Muscle of leg (tissue), 11 donors: Measurements from ENCODE around the gene INHBC. TPM values are rescaled to one million over a fixed set of nuclear protein-coding genes. Genes with fewer than 3 reads are reported as not detected.

Experiments
- DNase-seq: peaks from one replicate; pipeline ENCODE4 v3.0.0; 2013
- H3K27ac ChIP-seq: one replicate; pipeline ENCODE4 v1.5.1; 2013; ENCODE audit warnings: mild to moderate bottlenecking, low read length, control low read depth
- H3K27me3 ChIP-seq: one replicate; pipeline ENCODE4 v1.6.1; 2013; ENCODE audit warnings: low read length; ENCODE audit not compliant: control insufficient read depth, insufficient read depth
- H3K36me3 ChIP-seq: one replicate; pipeline ENCODE4 v1.6.1; 2013; ENCODE audit warnings: low read length; ENCODE audit not compliant: control insufficient read depth, insufficient read depth
- H3K4me1 ChIP-seq: one replicate; pipeline ENCODE4 v1.6.1; 2013; ENCODE audit warnings: low read length; ENCODE audit not compliant: control insufficient read depth, insufficient read depth
- H3K4me3 ChIP-seq: one replicate; pipeline ENCODE4 v1.5.1; 2013; ENCODE audit warnings: low read length, control low read depth
- H3K9me3 ChIP-seq: replicated peaks from 2 replicates; pipeline ENCODE4 v1.6.1; 2013; ENCODE audit warnings: low read depth, low read length; ENCODE audit not compliant: control insufficient read depth
- WGBS: methylation state at CpG from one replicate; pipeline ENCODE4 v1.1.5; 2013; ENCODE audit warnings: missing lambda C conversion rate; ENCODE audit not compliant: insufficient coverage; 5-methylcytosine and 5-hydroxymethylcytosine counted together
- polyA plus RNA-seq, 8 donors: library from polyadenylated mRNA; unstranded; fragments of 120-200 nt; gene quantifications; one replicate each; pipeline versions ENCODE4 v1.2.1 to v1.2.3, GENCODE V29; 2013; ENCODE audit warnings: inconsistent platforms in 1 of 8, low replicate concordance in 1 of 8; ENCODE audit not compliant: insufficient read length in 8 of 8, insufficient read depth in 1 of 8
- total RNA-seq: library from RNA; stranded (reverse); fragments of 120-200 nt; gene quantifications from one replicate; pipeline ENCODE4 v1.2.4, GENCODE V29; 2013

The INHBC gene
- total and polyA plus RNA-seq, 9 donors = 0.07 to 0.19 (median 0.12) TPM; not detected in 2

DNA sequence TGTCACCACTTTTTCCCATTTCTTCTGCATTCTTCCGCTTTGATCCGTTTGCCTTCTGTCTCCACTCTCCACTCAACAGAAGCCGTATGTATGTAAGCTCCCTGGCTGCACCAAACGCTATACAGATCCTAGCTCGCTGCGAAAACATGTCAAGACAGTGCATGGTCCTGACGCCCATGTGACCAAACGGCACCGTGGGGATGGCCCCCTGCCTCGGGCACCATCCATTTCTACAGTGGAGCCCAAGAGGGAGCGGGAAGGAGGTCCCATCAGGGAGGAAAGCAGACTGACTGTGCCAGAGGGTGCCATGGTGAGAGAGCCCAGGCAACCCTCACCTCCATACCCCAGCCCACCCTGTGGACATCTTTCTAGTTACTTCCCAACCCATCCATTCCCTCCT lies 33.3 kb downstream of the INHBC start:
- peaks cover 14% of the 10 kb centered on the region for H3K27me3 ChIP-seq
- H3K9me3 ChIP-seq = no peaks in the 10 kb centered on the region
- H3K36me3 ChIP-seq = peaks cover 32% of the 10 kb centered on the region
- 81% methylated on average over 10 of the region's 11 CpGs for WGBS
- no peak overlapping the region for H3K27ac ChIP-seq
- no peak for DNase-seq
- peaks cover 7% of the 10 kb centered on the region for H3K4me1 ChIP-seq
- H3K4me3 ChIP-seq = no peak overlapping the region

DNA sequence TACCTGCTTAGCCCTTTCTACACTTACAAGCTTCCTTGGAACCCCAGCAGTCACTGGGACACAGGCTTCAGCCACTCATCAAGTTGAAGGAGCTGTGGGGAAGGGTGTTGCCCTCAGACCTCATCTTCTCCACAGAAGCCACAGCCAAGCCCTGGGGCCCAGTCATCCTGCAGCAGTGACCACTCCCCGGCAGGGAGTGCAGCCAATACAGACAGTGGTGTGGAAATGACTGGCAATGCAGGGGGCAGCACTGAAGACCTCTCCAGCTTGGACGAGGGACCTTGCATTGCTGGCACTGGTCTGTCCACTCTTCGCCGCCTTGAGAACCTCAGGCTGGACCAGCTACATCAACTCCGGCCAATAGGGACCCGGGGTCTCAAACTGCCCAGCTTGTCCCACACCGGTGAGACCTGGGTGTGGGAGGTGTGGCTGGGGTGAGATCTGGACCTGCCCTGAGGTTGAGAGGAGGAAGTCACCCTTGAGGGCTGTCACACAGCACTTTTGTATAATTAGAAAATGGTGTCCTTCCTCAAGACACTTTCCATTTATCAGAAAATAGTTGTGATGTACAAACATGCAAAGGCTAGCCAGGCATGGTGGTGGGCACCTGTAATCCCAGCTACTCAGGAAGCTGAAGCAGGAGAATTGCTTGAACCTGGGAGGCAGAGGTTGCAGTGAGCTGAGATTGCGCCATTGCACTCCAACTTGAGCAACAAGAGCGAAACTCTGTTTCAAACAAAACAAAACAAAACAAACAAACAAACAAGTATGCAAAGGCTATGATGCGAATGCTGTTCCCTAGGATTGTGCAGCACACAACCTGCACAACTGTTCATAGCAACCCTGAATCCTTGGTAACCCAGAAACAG lies 34.9 kb downstream of the INHBC start:
- DNase-seq = no peak
- no peak overlapping the region for H3K27ac ChIP-seq
- H3K4me1 ChIP-seq = no peaks in the 10 kb centered on the region
- peaks cover 27% of the 10 kb centered on the region for H3K27me3 ChIP-seq
- no peak overlapping the region for H3K4me3 ChIP-seq
- WGBS = 87% methylated on average over 8 of the region's 10 CpGs
- H3K9me3 ChIP-seq = no peaks in the 10 kb centered on the region
- peaks cover 29% of the 10 kb centered on the region for H3K36me3 ChIP-seq

DNA sequence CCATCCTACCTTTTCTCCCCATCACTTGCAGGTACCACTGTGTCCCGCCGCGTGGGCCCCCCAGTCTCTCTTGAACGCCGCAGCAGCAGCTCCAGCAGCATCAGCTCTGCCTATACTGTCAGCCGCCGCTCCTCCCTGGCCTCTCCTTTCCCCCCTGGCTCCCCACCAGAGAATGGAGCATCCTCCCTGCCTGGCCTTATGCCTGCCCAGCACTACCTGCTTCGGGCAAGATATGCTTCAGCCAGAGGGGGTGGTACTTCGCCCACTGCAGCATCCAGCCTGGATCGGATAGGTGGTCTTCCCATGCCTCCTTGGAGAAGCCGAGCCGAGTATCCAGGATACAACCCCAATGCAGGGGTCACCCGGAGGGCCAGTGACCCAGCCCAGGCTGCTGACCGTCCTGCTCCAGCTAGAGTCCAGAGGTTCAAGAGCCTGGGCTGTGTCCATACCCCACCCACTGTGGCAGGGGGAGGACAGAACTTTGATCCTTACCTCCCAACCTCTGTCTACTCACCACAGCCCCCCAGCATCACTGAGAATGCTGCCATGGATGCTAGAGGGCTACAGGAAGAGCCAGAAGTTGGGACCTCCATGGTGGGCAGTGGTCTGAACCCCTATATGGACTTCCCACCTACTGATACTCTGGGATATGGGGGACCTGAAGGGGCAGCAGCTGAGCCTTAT lies 35.8 kb downstream of the INHBC start:
- H3K27me3 ChIP-seq = peaks cover 34% of the 10 kb centered on the region
- H3K27ac ChIP-seq = no peak overlapping the region
- H3K9me3 ChIP-seq = no peaks in the 10 kb centered on the region
- no peak overlapping the region for H3K4me3 ChIP-seq
- WGBS = 92% methylated on average over 13 of the region's 14 CpGs
- peaks cover 5% of the 10 kb centered on the region for H3K4me1 ChIP-seq
- no peak for DNase-seq
- H3K36me3 ChIP-seq = peaks cover 26% of the 10 kb centered on the region

DNA sequence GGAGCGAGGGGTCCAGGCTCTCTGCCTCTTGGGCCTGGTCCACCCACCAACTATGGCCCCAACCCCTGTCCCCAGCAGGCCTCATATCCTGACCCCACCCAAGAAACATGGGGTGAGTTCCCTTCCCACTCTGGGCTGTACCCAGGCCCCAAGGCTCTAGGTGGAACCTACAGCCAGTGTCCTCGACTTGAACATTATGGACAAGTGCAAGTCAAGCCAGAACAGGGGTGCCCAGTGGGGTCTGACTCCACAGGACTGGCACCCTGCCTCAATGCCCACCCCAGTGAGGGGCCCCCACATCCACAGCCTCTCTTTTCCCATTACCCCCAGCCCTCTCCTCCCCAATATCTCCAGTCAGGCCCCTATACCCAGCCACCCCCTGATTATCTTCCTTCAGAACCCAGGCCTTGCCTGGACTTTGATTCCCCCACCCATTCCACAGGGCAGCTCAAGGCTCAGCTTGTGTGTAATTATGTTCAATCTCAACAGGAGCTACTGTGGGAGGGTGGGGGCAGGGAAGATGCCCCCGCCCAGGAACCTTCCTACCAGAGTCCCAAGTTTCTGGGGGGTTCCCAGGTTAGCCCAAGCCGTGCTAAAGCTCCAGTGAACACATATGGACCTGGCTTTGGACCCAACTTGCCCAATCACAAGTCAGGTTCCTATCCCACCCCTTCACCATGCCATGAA lies 36.5 kb downstream of the INHBC start:
- H3K27me3 ChIP-seq = peaks cover 41% of the 10 kb centered on the region
- peaks cover 22% of the 10 kb centered on the region for H3K36me3 ChIP-seq
- H3K4me3 ChIP-seq = no peak overlapping the region
- H3K4me1 ChIP-seq = peaks cover 12% of the 10 kb centered on the region
- H3K27ac ChIP-seq = no peak overlapping the region
- no peak for DNase-seq
- 83% methylated on average over 1 of the region's 4 CpGs for WGBS
- H3K9me3 ChIP-seq = no peaks in the 10 kb centered on the region

DNA sequence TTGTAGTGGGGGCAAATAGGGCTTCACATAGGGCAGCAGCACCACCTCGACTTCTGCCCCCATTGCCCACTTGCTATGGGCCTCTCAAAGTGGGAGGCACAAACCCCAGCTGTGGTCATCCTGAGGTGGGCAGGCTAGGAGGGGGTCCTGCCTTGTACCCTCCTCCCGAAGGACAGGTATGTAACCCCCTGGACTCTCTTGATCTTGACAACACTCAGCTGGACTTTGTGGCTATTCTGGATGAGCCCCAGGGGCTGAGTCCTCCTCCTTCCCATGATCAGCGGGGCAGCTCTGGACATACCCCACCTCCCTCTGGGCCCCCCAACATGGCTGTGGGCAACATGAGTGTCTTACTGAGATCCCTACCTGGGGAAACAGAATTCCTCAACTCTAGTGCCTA lies 37.1 kb downstream of the INHBC start:
- Histone ChIP-seq H3K4me3 (no peak overlapping the region), H3K9me3 (no peaks in the 10 kb centered on the region), H3K4me1 (peaks cover 16% of the 10 kb centered on the region), H3K27me3 (peaks cover 46% of the 10 kb centered on the region), H3K36me3 (peaks cover 22% of the 10 kb centered on the region), H3K27ac (no peak overlapping the region)
- DNase-seq = no peak
- WGBS = 80% methylated on average over 2 of the region's 3 CpGs

DNA sequence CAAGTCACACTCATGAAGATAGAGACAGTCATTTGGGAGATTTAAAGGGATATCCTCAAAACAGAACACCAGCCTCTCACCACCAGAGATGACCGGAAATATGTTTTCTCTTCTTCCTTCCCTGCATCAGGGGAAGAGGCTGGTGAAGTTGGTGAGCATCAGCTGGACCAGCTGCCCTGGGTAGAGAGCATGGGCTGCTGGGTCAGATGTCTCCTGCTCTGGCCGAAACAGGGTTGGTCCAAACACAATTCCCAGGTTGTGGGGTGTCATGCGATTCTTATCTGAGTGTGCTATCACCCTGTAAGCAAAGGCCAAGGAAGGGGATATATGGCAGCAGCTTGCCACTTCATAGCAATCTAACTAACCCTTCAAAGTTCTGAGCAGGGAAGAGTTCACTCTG lies 37.8 kb downstream of the INHBC start:
- H3K27me3 ChIP-seq = peaks cover 54% of the 10 kb centered on the region
- DNase-seq = no peak
- no peaks in the 10 kb centered on the region for H3K9me3 ChIP-seq
- H3K4me3 ChIP-seq = no peak overlapping the region
- WGBS = no CpG with 5 or more reads among the region's 3 CpGs
- H3K4me1 ChIP-seq = peaks cover 16% of the 10 kb centered on the region
- peaks cover 22% of the 10 kb centered on the region for H3K36me3 ChIP-seq
- H3K27ac ChIP-seq = no peak overlapping the region

DNA sequence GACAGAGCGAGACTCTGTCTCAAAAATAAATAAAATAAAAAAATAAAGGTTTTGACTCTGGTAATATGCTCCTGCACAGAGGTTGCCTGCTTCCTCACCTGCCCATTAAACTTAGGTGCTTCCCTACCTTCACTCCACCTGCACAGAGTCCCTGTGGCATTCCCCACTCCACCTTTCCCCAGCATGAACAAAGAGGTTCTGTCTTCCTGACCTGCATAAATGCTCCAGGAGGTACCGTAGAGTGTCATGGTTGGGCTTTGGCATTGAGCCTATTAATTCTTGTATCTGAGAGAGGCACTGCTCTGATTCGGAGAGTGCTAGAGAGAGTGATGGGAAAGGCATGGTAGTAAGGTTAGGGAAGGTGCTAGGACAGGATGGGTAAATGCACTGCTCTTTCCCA lies 38.8 kb downstream of the INHBC start:
- Histone ChIP-seq H3K9me3 (no peaks in the 10 kb centered on the region), H3K36me3 (peaks cover 15% of the 10 kb centered on the region), H3K4me1 (peaks cover 16% of the 10 kb centered on the region), H3K27me3 (peaks cover 64% of the 10 kb centered on the region), H3K4me3 (no peak overlapping the region), H3K27ac (no peak overlapping the region)
- no peak for DNase-seq
- WGBS = 40% methylated on average over 1 of the region's 3 CpGs

DNA sequence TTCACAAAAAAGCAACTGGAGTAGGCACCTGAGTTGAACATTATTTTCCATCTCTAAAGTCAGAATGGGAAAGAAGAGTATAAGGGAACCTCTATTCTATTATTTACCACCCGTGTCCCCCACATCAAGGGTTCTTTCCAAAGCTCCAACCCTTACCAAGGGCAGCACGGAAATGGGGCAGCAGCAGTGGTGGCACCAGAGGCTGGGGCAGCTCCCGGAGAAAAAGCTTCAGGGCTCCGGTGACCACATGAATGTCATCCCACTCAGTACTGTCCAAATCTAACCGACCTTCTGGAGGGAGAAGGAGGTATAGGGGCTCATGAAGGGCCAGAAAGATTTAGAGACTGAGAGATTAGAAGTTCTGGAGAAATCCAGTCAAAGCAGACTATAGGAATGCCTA lies 39.3 kb downstream of the INHBC start:
- H3K27me3 ChIP-seq = peaks cover 67% of the 10 kb centered on the region
- no CpG with 5 or more reads among the region's 5 CpGs for WGBS
- no peak for DNase-seq
- peaks cover 14% of the 10 kb centered on the region for H3K36me3 ChIP-seq
- no peak overlapping the region for H3K27ac ChIP-seq
- no peaks in the 10 kb centered on the region for H3K9me3 ChIP-seq
- peaks cover 16% of the 10 kb centered on the region for H3K4me1 ChIP-seq
- no peak overlapping the region for H3K4me3 ChIP-seq

DNA sequence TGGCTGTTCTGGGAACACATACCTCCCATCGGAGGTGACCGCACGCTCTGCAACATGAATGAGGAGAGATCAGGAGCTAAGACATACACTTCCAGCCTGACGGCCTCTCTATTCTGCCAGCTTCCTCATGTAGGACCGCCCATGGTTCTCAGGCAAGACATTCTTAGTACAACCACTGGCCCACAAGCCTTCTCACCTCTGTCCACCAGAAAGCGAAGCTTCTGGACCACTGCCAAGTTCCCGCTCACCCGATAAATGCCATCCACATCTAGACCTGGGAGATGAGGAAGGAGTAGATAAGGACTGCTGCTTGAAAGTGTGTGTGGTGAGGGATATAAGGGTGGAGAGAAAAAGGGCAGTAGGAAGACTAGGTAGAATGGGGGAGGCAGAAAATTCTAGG lies 39.8 kb downstream of the INHBC start:
- H3K4me3 ChIP-seq = no peak overlapping the region
- no peak overlapping the region for H3K27ac ChIP-seq
- peaks cover 10% of the 10 kb centered on the region for H3K36me3 ChIP-seq
- DNase-seq = no peak
- H3K9me3 ChIP-seq = no peaks in the 10 kb centered on the region
- H3K27me3 ChIP-seq = peaks cover 70% of the 10 kb centered on the region
- WGBS = 81% methylated on average over 5 of the region's 8 CpGs
- peaks cover 16% of the 10 kb centered on the region for H3K4me1 ChIP-seq

DNA sequence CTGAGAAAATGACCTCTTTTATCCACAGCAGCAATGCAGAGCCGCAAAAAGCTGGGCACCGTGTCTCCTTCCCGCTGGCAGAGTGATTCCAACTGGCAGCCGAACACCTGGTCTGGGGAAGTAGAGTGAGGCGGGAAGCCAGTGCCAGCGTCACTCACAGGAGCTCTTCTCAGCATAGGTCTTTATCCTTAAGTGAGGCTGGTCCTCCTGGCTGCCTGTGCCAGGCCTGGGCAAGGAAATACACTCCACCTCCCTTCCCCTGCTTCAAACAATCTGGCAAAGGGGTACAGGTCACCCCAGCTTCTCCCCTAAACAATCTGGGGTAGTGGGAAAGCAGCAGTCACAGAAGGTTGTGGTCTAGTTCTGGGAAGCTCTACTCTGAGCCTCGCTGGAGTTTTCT lies 40.3 kb downstream of the INHBC start:
- Histone ChIP-seq H3K4me1 (peaks cover 16% of the 10 kb centered on the region), H3K36me3 (peaks cover 7% of the 10 kb centered on the region), H3K9me3 (no peaks in the 10 kb centered on the region), H3K27me3 (peaks cover 72% of the 10 kb centered on the region), H3K4me3 (no peak overlapping the region), H3K27ac (no peak overlapping the region)
- WGBS = 40% methylated on average over 2 of the region's 7 CpGs
- no peak for DNase-seq
